HUDEP-2 (cell line): ENCODE data around the gene KRTAP13-4.

Experiments
- DNase-seq, 76 experiments: peaks; one replicate each; lab custom pipeline; 2025; ENCODE audit not compliant: unreplicated experiment in 76 of 76; lab: John Stamatoyannopoulos, UW

The KRTAP13-4 gene, protein sequence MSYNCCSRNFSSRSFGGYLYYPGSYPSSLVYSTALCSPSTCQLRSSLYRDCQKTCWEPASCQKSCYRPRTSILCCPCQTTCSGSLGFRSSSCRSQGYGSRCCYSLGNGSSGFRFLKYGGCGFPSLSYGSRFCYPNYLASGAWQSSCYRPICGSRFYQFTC

DNA sequence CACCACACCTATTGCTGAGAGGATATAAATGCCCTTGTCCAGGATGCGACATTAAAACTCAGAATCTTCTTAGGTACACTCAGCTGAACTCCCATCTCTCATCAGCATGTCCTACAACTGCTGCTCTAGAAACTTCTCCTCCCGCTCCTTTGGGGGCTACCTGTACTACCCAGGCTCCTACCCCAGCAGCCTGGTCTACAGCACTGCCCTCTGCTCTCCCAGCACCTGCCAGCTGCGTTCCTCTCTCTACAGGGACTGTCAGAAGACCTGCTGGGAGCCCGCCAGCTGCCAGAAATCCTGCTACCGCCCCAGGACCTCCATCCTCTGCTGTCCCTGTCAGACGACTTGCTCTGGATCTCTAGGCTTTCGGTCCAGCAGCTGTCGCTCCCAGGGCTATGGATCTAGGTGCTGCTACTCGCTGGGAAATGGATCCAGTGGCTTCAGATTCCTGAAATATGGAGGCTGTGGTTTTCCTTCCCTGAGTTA, at the start of gene KRTAP13-4:
KRTAP13-4 (plus strand) TSS at position 51 of the 486 bp plus-strand sequence; CDS start at position 107, 56 bp downstream.
- DNase-seq: no peak

DNA sequence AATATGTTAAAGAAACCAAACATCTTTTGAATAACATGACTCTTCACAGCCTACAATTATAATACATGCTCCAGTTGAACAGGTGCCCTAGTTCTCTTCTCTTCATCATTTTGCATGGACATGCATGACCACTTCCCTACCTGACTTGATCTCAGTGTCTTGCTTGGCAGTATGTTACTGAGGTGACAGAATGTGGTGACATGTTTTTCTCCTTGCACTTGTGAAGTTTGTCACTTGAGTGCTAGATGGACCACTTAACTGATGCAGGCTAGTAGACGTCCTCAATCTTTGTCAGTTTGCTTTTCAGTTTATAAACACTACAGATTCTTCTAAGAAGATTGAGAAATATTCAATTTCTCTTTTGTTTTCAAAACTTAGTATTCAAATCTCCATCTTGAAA, 47.8 kb upstream of the KRTAP13-4 start:
- no peak for DNase-seq

DNA sequence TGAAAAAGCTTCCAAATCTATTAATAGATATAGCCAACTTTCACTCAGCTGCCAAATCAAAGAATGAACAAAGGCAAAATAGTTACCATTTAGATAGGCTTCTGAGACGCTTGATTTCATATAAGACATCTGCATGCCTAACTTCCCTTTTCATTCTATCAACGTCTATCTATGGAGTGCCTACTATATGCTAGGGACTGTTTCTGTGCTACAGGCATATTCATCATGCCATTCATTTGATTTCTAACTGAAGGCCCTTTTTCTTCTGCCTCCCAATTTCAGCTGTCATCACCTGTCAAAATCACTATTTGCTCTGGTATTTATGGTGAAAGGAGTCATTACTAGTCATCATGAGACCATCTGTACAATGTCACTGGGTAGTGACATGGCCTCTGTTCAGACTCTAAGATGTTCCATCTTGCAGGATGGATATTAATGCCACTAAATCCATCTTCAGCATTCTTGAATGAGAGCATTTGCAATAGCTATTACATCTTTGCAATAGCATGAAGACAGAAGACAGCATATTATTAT, 38.5 kb upstream of the KRTAP13-4 start:
- DNase-seq: no peak

DNA sequence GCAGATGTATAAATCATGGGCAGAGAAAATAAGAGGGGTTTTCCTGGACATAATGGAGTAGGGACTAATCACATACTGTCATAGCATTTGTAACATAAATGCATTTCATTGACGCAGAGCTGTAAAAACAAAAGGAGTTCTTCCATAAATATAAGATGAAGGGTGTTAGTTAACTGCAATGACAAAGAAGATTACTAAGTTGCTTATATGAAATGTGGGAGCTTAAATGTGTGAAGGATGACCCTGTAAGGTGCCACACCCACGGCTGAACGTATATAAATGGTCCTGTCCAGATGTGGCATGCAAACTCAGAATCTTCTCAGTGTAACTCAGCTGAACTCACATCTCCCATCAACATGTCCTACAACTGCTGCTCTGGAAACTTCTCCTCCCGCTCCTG, 34.3 kb upstream of the KRTAP13-4 start, which contains the start of gene KRTAP13-1:
KRTAP13-1 (plus strand) TSS at position 301 of the 400 bp plus-strand sequence; CDS start at position 357, 56 bp downstream.
- no peak for DNase-seq

DNA sequence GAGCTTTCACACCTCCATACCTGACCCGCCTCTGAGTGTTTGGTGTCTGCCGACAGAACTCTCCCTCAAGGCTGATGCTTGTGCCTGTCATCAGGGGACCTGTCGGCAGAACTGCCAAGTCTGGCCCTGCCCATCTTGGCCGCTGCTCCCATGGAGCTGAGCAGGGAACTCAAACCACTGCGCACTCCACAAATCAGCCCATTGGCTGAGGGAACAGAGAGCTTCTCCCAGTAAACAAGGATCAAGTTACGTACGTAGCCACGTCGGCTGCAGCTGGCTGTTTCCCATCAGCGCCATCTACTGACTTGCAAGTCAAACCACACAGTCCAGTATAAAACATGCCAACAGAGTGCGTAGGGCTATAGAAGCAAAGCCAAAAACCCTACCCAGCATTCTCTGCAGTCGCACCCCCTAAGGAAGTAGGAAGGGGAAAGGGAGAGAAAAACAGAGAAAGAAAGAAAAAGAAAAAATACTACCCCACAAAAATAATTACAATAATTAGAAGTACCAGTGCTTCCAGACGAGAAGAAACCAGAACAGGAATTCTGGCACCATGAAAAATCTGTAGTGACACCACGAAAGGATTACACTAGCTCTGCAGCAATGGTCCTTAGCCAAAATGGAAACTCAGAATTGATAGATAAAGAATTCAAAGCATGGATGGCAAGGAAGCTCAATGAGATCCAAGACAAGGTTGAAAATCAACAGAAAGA, 21.1 kb upstream of the KRTAP13-4 start:
- peak in 11 of 76 experiments; percentile 1 to 45 (median 11) for DNase-seq

DNA sequence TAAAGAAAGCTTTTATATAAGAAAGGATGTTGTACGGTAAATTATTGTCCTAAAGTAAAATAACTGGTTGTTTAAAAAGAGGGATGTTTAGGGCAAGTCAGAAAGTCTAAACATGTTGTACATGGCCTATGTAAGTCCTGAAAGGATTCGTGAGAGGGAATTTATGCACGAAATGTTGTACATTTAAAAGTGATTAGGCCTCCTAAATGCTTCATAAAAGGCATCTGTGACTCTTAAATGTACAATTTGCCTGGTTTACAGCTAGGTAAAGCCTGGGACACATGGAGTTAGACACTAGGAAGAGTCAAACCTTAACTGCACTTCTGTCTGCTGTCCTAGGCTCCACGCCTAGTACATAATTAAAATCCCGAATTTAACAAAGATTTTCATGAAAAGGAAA, 14.0 kb upstream of the KRTAP13-4 start:
- DNase-seq: no peak

DNA sequence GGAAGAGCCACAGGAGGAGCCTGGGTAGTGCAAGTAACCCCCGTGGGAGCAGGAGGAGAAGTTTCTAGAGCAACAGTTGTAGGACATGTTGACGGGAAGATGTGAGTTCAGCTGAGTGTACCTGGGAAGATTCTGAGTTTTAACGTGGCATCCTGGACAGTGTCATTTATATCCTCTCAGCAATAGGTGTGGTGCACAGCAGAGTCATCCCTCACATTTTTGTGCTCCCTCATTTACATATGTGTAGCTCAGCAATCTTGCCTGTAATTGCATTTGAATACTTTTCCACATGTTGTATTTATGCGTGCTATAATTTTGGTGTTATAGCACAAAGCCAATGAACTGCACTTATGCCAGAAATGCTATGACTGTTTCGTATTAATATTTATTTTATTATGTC, 4.2 kb upstream of the KRTAP13-4 start, which contains the start of gene KRTAP13-3:
KRTAP13-3 (minus strand) TSS at position 101 of the 400 bp plus-strand sequence; CDS start at position 87, 14 bp downstream.
- DNase-seq: no peak

DNA sequence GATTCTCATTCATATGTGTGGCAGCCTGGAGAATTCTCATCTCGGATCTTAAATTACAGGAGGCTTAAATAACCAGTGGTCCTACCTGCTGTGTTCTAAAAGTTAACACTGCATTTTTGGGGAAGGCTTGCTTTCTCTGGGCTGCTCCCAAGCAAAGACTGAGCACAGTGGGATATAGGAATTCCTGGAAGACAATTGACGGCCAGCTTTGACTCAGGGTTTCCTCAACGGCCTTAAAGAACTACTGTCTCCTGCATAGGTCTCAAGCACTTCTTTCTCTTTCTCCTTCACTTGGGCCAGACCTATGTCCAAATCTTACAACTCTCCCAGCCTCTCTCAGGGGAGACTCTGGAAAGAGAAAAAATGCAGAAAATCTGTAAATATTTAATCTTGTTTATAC, 3.3 kb upstream of the KRTAP13-4 start:
- DNase-seq: no peak

DNA sequence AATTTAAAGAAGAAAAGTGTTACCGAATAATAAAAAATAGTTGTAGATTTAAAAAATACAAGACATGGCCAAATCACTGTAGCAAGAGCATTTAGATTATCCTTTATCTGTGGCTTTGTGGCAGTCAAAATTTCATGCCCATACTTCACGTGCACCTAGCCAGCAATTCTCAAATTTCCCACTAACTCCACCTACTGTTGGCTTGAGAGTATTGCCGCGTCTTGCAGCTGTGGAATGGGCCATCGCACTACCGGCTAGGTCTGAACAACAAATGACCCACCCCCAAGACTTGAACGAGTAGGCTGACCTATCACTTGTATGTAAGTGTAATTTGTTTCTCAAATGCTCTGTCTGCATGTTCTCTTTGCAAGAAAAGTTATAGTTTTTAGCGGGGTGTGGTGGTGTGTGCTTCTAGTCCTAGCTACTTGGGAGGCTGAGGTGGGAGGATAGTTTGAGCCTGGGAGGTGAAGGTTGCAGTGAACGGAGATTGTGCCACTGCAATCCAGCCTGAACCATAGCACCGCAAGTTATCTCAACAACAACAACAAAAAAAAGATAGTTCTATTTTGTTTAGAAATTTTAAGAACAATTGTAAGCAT, 4.1 kb downstream of the KRTAP13-4 start:
- DNase-seq: peak in 8 of 76 experiments; percentile 3 to 46 (median 24)

DNA sequence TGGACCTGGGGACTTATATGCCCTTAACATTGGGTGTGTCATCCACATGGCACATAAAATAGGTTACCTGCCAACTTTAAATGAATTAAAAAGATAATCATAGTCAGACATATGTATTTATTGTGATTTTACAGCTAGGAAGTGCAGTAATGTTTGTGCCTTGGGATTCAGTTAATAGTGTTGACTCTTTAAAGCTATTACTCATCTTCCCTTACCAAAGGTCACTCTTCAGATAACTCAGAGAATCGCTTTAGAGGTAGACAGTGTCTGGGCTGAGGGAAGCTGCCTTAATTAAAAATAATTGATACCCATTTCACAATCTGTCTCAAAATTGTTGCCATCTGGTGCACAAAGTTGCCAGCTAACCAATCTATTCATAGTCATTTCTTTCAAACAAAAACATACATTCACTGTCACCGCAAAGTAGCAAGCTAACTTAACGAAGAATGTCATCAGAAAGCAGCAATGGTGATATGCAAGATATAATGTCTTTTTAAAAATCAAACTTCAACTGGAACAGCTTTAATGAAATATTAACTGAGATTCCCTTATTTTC, 7.1 kb downstream of the KRTAP13-4 start:
- no peak for DNase-seq

DNA sequence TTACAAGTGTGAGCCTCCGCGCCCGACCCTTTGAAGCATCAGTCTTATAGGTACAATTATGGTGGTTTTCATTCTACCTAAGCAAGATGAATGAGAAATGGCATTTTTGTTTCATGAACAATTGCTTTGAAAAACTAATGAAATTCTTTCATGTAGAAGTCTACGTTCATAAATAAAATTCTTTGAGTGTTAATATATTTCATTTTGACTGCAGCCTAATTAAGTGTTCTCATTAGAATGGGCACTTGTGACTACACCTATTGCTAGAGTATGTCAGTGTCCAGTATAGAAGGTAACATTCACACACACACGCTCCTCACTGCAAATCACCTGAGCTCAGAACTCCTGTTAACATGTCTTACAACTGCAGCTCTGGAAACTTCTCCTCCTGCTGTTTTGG, 10.0 kb downstream of the KRTAP13-4 start, which contains the start of gene KRTAP15-1:
KRTAP15-1 (plus strand) TSS at position 301 of the 400 bp plus-strand sequence; CDS start at position 354, 53 bp downstream.
- no peak for DNase-seq

DNA sequence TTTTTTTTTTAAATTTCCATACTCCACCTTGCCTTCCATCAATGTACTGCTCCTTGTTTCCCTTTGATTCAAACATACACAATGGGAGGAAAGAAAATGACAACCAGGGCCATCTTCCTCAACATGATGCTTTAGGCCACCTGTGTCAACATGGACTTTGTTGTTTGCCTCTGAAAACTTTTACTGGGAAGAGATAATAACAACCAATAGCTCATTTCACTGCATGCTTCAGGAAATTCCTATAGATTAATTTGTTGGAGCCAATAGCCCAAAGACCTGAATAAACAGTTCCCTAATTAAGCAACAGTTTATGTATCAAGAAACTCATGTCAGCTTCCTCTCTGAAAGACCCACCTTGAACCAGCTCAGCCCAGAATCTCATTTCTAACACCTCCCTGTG, 13.2 kb downstream of the KRTAP13-4 start:
- no peak for DNase-seq

DNA sequence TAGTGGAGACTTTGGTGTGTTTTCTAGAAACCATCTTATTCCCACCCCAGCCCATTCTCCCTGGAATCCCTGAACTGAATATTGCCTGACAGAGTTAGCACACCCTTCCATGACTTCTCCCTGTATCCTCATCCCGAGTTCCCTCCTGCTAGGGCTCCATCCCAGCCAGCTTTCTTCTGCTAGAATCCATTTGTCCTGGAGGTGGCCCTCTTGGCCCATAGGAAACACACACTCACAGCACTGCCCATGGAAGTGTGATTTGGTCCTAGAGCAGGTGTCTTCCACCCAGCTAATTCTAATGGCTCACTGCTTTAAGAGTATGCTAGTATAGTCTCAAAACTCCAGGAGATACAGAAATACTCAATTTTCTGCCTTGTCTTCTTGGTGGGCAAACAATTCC, 14.2 kb downstream of the KRTAP13-4 start:
- no peak for DNase-seq

DNA sequence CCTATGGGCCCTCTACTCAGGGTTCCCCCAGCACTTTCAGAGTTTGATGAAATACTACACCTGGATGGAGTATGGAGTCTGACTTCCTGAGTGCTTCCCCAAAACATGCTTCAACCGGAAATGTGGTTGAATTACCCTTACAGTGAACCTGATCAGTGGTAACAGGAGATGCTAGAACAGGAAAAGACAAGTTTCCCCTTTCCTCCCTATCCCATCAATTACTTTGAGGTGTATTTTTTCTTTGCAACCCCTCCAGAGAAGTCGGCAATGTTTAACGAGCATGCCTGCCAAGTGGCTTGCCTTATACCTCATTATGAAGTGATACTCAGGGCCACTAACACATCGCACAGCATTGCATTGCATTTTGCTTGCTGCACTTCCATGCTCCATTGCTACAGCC, 17.0 kb downstream of the KRTAP13-4 start:
- no peak for DNase-seq

DNA sequence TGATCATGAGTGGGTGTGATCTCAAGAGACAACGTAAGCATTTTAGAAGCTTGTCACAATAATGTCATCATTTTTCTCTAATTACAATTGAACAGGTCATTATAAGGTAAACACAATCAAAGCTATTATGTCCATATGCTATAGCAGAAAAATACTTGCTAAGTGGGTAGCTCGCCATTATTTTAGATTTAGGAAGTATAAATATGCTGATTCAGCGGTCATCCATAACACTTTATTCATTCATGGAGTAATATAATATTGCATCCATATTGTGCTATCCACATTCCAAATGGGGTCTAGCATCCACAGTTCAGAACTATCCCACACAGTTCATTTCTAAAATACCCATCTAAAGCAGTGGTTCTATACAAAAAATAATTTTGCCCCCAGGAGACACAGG, 18.5 kb downstream of the KRTAP13-4 start:
- DNase-seq: no peak

DNA sequence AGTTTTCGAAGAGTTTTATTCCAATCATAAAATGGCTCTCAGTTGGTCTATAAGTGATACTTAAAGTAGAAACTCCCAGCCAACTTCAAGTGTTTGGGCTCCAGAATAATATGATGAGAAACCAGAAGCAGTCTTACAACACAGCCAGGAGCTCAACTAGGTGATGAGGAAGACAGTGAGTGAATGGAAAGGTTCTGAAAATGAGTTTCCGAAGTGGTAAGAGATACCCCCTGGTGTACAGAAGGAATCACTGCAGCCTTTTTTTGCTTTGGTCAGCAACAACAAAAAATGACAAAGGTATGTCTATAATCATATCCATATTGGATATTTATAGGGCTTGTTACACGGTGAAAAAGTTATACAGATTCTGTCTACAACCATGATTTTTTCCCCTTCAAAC, 33.7 kb downstream of the KRTAP13-4 start:
- DNase-seq: peak in 2 of 76 experiments; percentile 14 to 26

DNA sequence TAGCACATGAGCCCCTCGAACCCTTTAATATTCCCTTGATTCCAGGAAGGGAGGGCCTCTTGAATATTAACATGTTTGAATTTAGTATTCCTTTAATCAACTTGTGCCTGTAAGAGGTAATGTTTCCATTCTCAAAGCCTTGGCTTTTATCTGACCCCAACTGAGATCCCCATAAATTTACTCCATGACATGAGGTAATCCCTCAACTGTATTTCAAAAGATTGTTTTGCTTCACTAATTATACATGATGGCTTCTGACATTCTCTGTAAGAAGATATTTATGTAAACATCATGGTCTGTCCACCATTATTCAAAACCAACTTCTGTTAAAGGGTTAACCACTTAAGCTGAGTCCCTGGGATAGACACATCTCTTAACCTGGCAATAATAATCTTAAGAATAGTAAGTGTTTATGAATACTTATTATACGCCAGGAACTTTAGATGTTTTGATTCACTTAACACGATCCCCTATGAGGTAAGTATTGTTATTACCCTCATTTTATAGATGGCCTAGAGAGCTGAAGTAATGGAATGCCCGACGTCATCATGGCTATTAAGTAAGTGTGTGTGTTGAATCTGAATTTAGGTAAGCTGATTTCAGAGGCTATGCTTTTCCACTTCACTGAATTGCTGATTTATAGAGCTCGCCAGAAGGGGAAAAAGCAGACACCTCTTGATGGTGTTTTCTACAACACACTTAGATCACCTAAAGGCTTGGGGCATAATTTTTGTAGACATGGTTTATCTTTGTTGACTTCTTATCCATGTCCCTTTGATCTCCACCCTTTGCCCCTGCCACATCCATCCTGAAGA, 39.1 kb downstream of the KRTAP13-4 start:
- DNase-seq: no peak

DNA sequence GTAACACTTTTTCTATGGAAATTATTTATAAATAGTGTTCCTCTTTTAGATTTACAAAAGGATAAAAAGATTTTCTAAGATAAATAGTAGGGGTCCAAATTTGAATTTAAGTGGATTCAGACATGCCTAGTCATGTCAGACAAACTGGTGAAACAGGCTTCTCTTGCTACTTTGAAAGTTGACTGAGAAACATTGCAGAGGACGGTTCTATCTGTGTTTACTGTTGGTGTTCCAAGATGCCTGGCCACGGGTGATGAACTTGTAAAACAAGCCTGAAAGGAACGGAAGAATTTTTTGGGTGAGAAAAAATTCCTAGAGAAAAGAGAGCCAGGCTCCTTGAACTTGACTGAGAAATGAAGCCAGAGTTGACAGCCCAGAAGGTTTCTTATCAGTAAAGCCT, 48.0 kb downstream of the KRTAP13-4 start:
- no peak for DNase-seq

DNA sequence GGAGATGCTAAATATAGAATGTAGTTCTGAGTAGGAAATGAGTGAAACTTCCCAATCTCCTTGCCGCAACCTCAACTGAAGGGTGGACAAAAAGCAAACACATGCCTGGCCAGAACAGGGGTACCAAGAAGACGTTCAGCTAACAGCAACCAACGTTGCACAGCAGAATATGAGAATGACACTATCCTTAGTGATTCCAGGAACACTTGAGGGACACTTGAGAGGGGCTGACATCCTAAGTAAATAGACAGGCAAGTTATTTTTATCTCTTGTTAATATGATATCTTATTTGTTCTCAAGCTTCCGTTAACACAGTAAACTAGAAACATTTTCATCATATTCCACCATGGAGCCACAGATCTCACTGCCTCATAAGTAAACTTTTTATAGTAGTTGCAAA, 49.2 kb downstream of the KRTAP13-4 start:
- no peak for DNase-seq

DNA sequence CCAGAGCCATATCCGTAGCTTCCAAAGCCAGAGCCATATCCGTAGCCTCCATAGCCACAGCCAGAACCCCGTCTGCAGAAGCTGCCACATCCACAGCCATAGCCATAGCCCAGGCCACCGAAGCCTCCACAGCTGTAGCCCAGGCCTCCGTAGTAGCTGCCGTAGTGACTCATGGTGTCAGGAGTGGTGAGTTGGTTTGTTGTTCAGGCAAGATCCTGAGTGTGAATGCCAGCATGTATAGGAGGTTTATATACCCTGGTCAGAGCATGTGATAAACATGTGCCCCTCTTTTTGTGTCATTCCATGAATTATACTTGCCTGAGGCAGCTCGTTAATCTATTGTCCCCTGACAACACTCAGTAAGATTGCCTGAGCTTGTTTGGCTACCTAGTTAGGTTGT, 50.1 kb downstream of the KRTAP13-4 start, which contains the start of gene KRTAP19-1:
KRTAP19-1 (minus strand) TSS at position 223 of the 400 bp plus-strand sequence; CDS start at position 173, 50 bp downstream.
- DNase-seq: no peak
